ENCODE data around the gene VTA1. TPM values are rescaled to one million over a fixed set of nuclear protein-coding genes. Genes with fewer than 3 reads are reported as not detected.

Gene VTA1, protein sequence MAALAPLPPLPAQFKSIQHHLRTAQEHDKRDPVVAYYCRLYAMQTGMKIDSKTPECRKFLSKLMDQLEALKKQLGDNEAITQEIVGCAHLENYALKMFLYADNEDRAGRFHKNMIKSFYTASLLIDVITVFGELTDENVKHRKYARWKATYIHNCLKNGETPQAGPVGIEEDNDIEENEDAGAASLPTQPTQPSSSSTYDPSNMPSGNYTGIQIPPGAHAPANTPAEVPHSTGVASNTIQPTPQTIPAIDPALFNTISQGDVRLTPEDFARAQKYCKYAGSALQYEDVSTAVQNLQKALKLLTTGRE
- 49.7 and 97.9 TPM in 2 replicates for total RNA-seq

GRCh38 chr6:142146828-142147662 lies at the start of gene VTA1, which contains the start of gene NMBR:
TSS of gene VTA1 (plus strand) at chr6:142147263. CDS start at chr6:142147288, 25 bp downstream.
TSS of gene NMBR (minus strand) at chr6:142147122. CDS start at chr6:142088658, 58,464 bp downstream.

GRCh38 chr6:142132625-142133024 lies 14.4 kb upstream of the VTA1 start, which contains the start of gene GJE1:
TSS of gene GJE1 (plus strand) at chr6:142132925. CDS start at chr6:142133159, 234 bp downstream.

Other genes starting within 250 kb of the VTA1 start
- gene GJE1, start 14.3 kb upstream of the VTA1 start, total RNA-seq, result not detected in 2 replicates
- not detected in 2 replicates for gene NMBR, start 141 bp upstream of the VTA1 start, total RNA-seq
- 11.4 and 35.4 TPM in 2 replicates for gene ADGRG6, start 154.7 kb downstream of the VTA1 start, total RNA-seq

Data from placental pericyte (primary cell).